ENCODE results near the gene MED13L.

GRCh38 chr12:115964214-115964613 lies 313.3 kb downstream of the MED13L start:
- TF ChIP-seq EZH2 (IDR thresholded peaks at IDR 0.05; ENCODE audit: borderline replicate concordance, low read depth, low read length, severe bottlenecking) (no peak), CTCF (IDR thresholded peaks at IDR 0.05; ENCODE audit: borderline replicate concordance, extremely low read depth, low read length, poor library complexity, severe bottlenecking) (no peak)

Measured in DND-41 (cell line).